HG03521 (cell line): ENCODE data around the gene FEN1.

Experiments used
- ATAC-seq: cut with Tn5 transposase; IDR thresholded peaks from one replicate; pipeline ENCODE4 v1.9.1; 2021; ENCODE audit warnings: mild to moderate bottlenecking, moderate library complexity; ENCODE audit not compliant: unreplicated experiment

Gene FEN1

GRCh38 chr11:61774411-61774810, 18.3 kb upstream of the FEN1 start:
- no peak for ATAC-seq

- no peak for ATAC-seq
Observed at GRCh38 chr11:61775106-61775505, 17.6 kb upstream of the FEN1 start.

- no peak for ATAC-seq
Observed at GRCh38 chr11:61775606-61776554, 16.8 kb upstream of the FEN1 start.

- ATAC-seq: no peak
Observed at GRCh38 chr11:61776561-61777075, 16.1 kb upstream of the FEN1 start.

- no peak for ATAC-seq
Observed at GRCh38 chr11:61777234-61778090, 15.2 kb upstream of the FEN1 start.

GRCh38 chr11:61778357-61778886, 14.3 kb upstream of the FEN1 start:
- no peak for ATAC-seq

GRCh38 chr11:61778920-61779650, 13.6 kb upstream of the FEN1 start:
- no peak for ATAC-seq

- ATAC-seq: no peak
Observed at GRCh38 chr11:61779666-61780525, 12.8 kb upstream of the FEN1 start.

- ATAC-seq: no peak
Observed at GRCh38 chr11:61780581-61781162, 12.0 kb upstream of the FEN1 start.

GRCh38 chr11:61781585-61781984, 11.1 kb upstream of the FEN1 start:
- ATAC-seq: no peak

- no peak for ATAC-seq
Observed at GRCh38 chr11:61782299-61782698, 10.4 kb upstream of the FEN1 start.

GRCh38 chr11:61782841-61783240, 9.9 kb upstream of the FEN1 start:
- ATAC-seq: no peak

- no peak for ATAC-seq
Observed at GRCh38 chr11:61783717-61784505, 8.8 kb upstream of the FEN1 start.

- ATAC-seq: no peak
Observed at GRCh38 chr11:61784506-61784805, 8.3 kb upstream of the FEN1 start.

- no peak for ATAC-seq
Observed at GRCh38 chr11:61785837-61786402, 6.8 kb upstream of the FEN1 start.

- no peak for ATAC-seq
Observed at GRCh38 chr11:61787928-61788491, 4.7 kb upstream of the FEN1 start.

- ATAC-seq: peak; percentile 14
Observed at GRCh38 chr11:61791737-61792309, 888 bp upstream of the FEN1 start.
